OCI-LY7 (cell line): ENCODE measurements around the gene AIRE. TPM values are rescaled to one million over a fixed set of nuclear protein-coding genes. Genes with fewer than 3 reads are reported as not detected.
A peak's percentile ranks its signal among the peaks of the same experiment; 100 is the strongest.

Experiments used
- BruUV-seq: library from RNA; stranded (reverse); fragments of 400-500 nt; replicated peaks from 2 replicates; lab custom pipeline; 2021; lab: Mats Ljungman, UMichigan
- CTCF ChIA-PET: fragments of 300-600 bp; sonication (Branson Sonifier 250); formaldehyde crosslinking; loops from one replicate; lab custom pipeline; 2022; ENCODE audit warnings: antibody characterized with exemption; ENCODE audit not compliant: unreplicated experiment; lab: Charles Lee
- POLR2A ChIA-PET: fragments of 300-600 bp; sonication (Branson Sonifier 250); formaldehyde crosslinking; loops from one replicate; lab custom pipeline; 2022; ENCODE audit warnings: antibody characterized with exemption; lab: Charles Lee
- DNase-seq: peaks from one replicate; pipeline ENCODE4 v3.0.0-alpha.2; 2015; ENCODE audit warnings: low spot score
- H2AFZ ChIP-seq: fragments of 200-600 bp; sonication (generic), shearing (Covaris generic); 2 replicates; pipeline ENCODE4 v1.6.1; 2014; ENCODE audit warnings: mild to moderate bottlenecking, antibody characterized with exemption, low read length, moderate library complexity
- H3K27ac ChIP-seq: fragments of 200-600 bp; sonication (generic); 2 replicates; pipeline ENCODE4 v1.5.1; 2014; ENCODE audit warnings: mixed run types, low read depth, mild to moderate bottlenecking, moderate library complexity, low read length, inconsistent platforms; ENCODE audit not compliant: poor library complexity, severe bottlenecking
- H3K36me3 ChIP-seq: fragments of 200-600 bp; sonication (generic); 2 replicates; pipeline ENCODE4 v1.6.1; 2014; ENCODE audit warnings: mild to moderate bottlenecking, antibody characterized with exemption, low read length, moderate library complexity, mixed read lengths; ENCODE audit not compliant: insufficient read depth
- H3K4me1 ChIP-seq: fragments of 200-600 bp; sonication (generic); 2 replicates; pipeline ENCODE4 v1.5.1; 2014; ENCODE audit warnings: mild to moderate bottlenecking, low read length; ENCODE audit not compliant: insufficient read depth, poor library complexity, severe bottlenecking
- H3K4me2 ChIP-seq: fragments of 200-600 bp; sonication (generic); 2 replicates; pipeline ENCODE4 v1.6.1; 2014; ENCODE audit warnings: mild to moderate bottlenecking, low read length
- H3K4me3 ChIP-seq: fragments of 200-600 bp; sonication (generic); 2 replicates; pipeline ENCODE4 v1.5.1; 2014; ENCODE audit warnings: mild to moderate bottlenecking, low read depth, low read length; ENCODE audit not compliant: poor library complexity, severe bottlenecking
- H3K79me2 ChIP-seq: fragments of 200-600 bp; sonication (generic); 2 replicates; pipeline ENCODE4 v1.6.1; 2016; ENCODE audit warnings: low read depth, mild to moderate bottlenecking, low read length, moderate library complexity, mixed read lengths; ENCODE audit not compliant: insufficient read depth
- H3K9me2 ChIP-seq: fragments of 200-600 bp; sonication (generic); 2 replicates; pipeline ENCODE4 v1.6.1; 2016; ENCODE audit warnings: mild to moderate bottlenecking, low read length, mixed read lengths; ENCODE audit not compliant: insufficient read depth
- H3K9me3 ChIP-seq: fragments of 200-600 bp; sonication (generic); 2 replicates; pipeline ENCODE4 v1.6.1; 2014; ENCODE audit warnings: mild to moderate bottlenecking, mixed run types, low read length, mixed read lengths
- H4K20me1 ChIP-seq: fragments of 200-600 bp; sonication (generic); 2 replicates; pipeline ENCODE4 v1.6.1; 2014; ENCODE audit warnings: mild to moderate bottlenecking, antibody characterized with exemption, low read length, moderate library complexity, mixed read lengths; ENCODE audit not compliant: insufficient read depth
- EZH2phosphoT487 ChIP-seq: fragments of 200-600 bp; sonication (generic); IDR thresholded peaks from 2 replicates; pipeline ENCODE4 v1.6.1; 2018; ENCODE audit warnings: low read depth, borderline replicate concordance, mild to moderate bottlenecking, mixed run types, antibody characterized with exemption, low read length, moderate library complexity, mixed read lengths
- intact Hi-C: fragments of 100-400 bp; cut with micrococcal nuclease; formaldehyde crosslinking; loops from one replicate; pipeline ENCODE4 v1.10.0; 2022; ENCODE audit not compliant: unreplicated experiment
- total RNA-seq, 2 experiments: library from RNA; depleted of rRNA in 1 of 2; stranded (reverse); fragments of >200 nt in 1 of 2; shearing (Covaris generic) in 1 of 2; gene quantifications; 2 replicates each; pipeline ENCODE4 v1.2.3, GENCODE V29; 2014 to 2022
- TF ChIP-seq, protein P1 (sequence below): fragments of 200-600 bp; sonication (generic); conservative IDR thresholded peaks from 2 replicates; pipeline ENCODE4 v1.5.1; 2014; ENCODE audit warnings: mild to moderate bottlenecking, antibody characterized with exemption, low read length, moderate library complexity, mixed read lengths

The AIRE gene
- total RNA-seq, 2 experiments from 2014 or later, result not detected

GRCh38 chr21:44299085-44299457 lies 13.4 kb downstream of the AIRE start:
- no TSS peak for BruUV-seq
- POLR2A ChIA-PET, result no interaction called here

GRCh38 chr21:44299458-44300261 lies 14.0 kb downstream of the AIRE start, which contains the start of gene PFKL:
TSS of gene PFKL (plus strand) at chr21:44300053. CDS start at chr21:44300106, 53 bp downstream.
- H3K4me2 ChIP-seq, result peak within 1 kb of the TSS; percentile 96
- H3K9me3 ChIP-seq, result no peaks in the 10 kb centered on the region
- no peaks in the 10 kb centered on the region for H3K36me3 ChIP-seq
- ChIA-PET POLR2A (no interaction called here), CTCF (no interaction called here)
- no peaks in the 10 kb centered on the region; the same call in 1 of the 2 replicates for H4K20me1 ChIP-seq
- H3K79me2 ChIP-seq, result peaks cover 7% of the 10 kb centered on the region; the same call in 1 of the 2 replicates
- H3K4me3 ChIP-seq, result peak within 1 kb of the TSS; percentile 86
- H3K27ac ChIP-seq, result peak within 1 kb of the TSS; percentile 81
- peak; percentile 81 for DNase-seq
- H3K4me1 ChIP-seq, result peaks cover 87% of the 10 kb centered on the region
- no peak for TF ChIP-seq EZH2phosphoT487
- TF ChIP-seq, protein P1, sequence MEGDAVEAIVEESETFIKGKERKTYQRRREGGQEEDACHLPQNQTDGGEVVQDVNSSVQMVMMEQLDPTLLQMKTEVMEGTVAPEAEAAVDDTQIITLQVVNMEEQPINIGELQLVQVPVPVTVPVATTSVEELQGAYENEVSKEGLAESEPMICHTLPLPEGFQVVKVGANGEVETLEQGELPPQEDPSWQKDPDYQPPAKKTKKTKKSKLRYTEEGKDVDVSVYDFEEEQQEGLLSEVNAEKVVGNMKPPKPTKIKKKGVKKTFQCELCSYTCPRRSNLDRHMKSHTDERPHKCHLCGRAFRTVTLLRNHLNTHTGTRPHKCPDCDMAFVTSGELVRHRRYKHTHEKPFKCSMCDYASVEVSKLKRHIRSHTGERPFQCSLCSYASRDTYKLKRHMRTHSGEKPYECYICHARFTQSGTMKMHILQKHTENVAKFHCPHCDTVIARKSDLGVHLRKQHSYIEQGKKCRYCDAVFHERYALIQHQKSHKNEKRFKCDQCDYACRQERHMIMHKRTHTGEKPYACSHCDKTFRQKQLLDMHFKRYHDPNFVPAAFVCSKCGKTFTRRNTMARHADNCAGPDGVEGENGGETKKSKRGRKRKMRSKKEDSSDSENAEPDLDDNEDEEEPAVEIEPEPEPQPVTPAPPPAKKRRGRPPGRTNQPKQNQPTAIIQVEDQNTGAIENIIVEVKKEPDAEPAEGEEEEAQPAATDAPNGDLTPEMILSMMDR, result no peak
- peak within 1 kb of the TSS; percentile 67; the same call in 1 of the 2 replicates for H2AFZ ChIP-seq
- no peaks in the 10 kb centered on the region for H3K9me2 ChIP-seq
- BruUV-seq, result no TSS peak
- intact Hi-C loops, result no loop called here

More at GRCh38 chr21:44299085-44299457, 13.4 kb downstream of the AIRE start:
- peak; percentile 57 for DNase-seq
- H3K4me1 ChIP-seq, result peaks cover 85% of the 10 kb centered on the region
- peak overlapping the region; percentile 67; the same call in 1 of the 2 replicates for H2AFZ ChIP-seq
- CTCF ChIA-PET, result no interaction called here
- no peaks in the 10 kb centered on the region for H3K9me2 ChIP-seq
- no peak for TF ChIP-seq EZH2phosphoT487
- TF ChIP-seq, protein P1, result no peak
- peak overlapping the region; percentile 81 for H3K27ac ChIP-seq
- no peaks in the 10 kb centered on the region for H3K9me3 ChIP-seq
- no peaks in the 10 kb centered on the region for H3K36me3 ChIP-seq
- H3K4me3 ChIP-seq, result peak overlapping the region; percentile 86
- no peaks in the 10 kb centered on the region; the same call in 1 of the 2 replicates for H4K20me1 ChIP-seq
- peak overlapping the region; percentile 96 for H3K4me2 ChIP-seq
- H3K79me2 ChIP-seq, result peaks cover 7% of the 10 kb centered on the region; the same call in 1 of the 2 replicates
- intact Hi-C loops, result no loop called here
